HG02970 (cell line): ENCODE data around the gene ZNF236.
"Not testable (repeated sequence)": the region's sequence is repeated elsewhere in the genome, so short reads cannot be mapped to it uniquely, and the experiment has no call there.

Experiments
- ATAC-seq: cut with Tn5 transposase; IDR thresholded peaks from one replicate; pipeline ENCODE4 v1.9.1; 2021; ENCODE audit warnings: mild to moderate bottlenecking, moderate library complexity, moderate number of reproducible peaks; ENCODE audit not compliant: unreplicated experiment, low FRiP score

The ZNF236 gene

GRCh38 chr18:76822506-76823160 is at the start of gene ZNF236:
Gene ZNF236, plus strand, starts transcription at chr18:76822557. Its CDS starts 51 bp downstream, at chr18:76822608.
- peak; percentile 53 for ATAC-seq

GRCh38 chr18:76772665-76773064 is 49.7 kb upstream of the ZNF236 start:
- no peak for ATAC-seq

DNA sequence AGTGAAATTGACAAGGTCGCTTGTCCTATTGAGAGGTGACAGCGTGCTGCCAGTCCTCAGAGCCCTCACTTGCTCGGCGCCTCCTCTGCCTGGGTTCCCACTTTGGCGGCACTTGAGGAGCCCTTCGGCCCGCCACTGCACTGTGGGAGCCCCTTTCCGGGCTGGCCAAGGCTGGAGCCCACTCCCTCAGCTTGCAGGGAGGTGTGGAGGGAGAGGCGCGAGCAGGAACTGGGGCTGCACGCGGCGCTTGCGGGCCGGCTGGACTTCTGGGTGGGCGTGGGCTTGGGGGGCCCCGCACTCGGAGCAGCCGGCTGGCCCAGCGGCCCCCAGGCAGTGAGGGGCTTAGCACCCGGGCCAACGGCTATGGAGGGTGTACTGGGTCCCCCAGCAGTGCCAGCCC is 45.3 kb upstream of the ZNF236 start:
- ATAC-seq = not testable (repeated sequence)

DNA sequence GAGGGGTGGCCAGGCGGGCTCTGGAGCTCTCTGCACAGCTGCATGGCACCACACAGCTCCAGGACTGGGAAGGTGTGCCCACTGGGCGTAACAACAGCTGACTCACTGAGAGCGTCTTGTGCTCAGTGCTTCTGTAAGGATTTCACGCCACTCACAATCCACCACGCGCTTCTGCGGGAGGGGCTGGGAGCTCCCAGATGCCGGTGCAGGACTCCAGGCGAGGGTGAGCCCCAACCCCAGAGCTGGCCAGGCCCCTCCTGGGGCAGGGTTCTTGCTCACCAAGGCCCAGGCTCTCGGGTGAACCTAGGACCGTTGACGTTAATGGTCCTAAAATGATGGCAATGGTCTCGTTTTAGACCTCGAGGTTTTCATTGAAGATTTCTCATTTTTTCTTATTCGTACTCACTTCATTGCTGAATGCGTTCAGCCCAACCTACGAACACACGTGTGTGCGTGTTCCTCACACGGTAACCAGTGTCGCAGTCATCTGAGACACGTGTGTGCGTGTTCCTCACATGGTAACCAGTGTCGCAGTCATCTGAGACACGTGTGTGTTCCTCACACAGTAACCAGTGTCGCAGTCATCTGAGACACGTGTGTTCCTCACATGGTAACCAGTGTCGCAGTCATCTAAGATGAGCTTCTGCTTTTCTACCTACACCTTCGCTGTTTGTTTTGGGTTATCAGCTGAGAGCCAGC is 38.4 kb upstream of the ZNF236 start:
- no peak for ATAC-seq

DNA sequence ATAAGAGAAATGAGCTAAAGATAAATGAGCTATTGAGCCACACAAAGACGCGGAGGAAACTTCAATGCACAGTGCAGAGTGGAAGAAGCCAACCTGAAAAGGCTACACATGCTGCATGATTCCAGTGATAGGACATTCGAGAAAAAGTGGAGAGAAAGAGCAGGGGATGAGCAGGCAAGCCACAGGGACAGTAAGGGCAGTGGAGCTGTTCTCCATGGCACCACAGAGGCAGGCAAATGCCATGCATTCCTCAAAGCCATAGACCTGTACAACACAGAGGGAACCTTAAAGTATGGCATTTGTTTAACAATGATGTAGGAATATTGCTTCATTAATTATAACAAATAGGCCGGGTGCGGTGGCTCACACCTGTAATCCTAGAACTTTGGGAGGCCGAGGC is 36.5 kb upstream of the ZNF236 start:
- no peak for ATAC-seq

GRCh38 chr18:76788571-76789317 is 33.6 kb upstream of the ZNF236 start:
- ATAC-seq = no peak

DNA sequence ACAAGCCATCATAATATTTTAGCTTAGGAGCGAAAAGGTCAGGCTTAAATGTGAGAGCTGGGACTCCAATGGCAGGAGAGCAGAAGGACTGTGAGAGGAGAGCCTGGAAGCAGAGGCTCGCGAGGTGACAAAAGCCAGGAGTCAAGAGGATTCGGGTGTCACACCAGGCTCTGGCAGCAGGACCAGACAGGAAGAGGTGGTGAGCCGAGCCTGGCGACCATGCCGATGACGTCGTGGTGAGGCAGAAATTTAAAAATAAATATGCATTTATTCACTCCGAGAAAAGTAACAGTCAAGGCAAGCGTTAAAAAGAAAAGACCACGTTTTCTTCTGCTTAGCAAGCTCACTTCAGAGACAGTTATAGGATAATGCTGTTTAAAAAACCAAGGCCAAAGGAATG is 31.3 kb upstream of the ZNF236 start:
- ATAC-seq = no peak

GRCh38 chr18:76791642-76792041 is 30.7 kb upstream of the ZNF236 start:
- no peak for ATAC-seq

GRCh38 chr18:76794326-76794725 is 28.0 kb upstream of the ZNF236 start:
- no peak for ATAC-seq

GRCh38 chr18:76801567-76802505 is 20.5 kb upstream of the ZNF236 start:
- ATAC-seq = no peak

GRCh38 chr18:76803413-76803812 is 18.9 kb upstream of the ZNF236 start:
- no peak for ATAC-seq

DNA sequence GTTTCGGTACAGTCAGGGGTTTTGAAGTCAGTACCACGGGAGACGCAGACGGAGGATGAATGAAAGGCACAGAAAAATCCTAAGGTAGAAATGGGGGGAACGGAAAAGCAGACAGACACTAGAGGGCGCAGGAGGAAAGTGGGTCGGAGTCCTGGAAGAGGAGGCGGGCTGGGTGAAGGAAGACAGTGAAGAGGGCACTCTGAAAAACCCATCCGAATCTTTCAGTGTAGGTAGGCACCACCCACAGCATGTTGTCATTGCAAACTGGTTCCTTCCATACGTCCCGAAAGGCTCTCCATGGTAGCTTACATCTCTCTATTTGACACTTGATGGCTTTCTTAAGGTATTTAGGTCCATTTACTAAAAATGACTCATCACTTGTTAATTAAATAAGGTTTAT is 18.5 kb upstream of the ZNF236 start:
- no peak for ATAC-seq

GRCh38 chr18:76805221-76805620 is 17.1 kb upstream of the ZNF236 start:
- ATAC-seq = no peak

DNA sequence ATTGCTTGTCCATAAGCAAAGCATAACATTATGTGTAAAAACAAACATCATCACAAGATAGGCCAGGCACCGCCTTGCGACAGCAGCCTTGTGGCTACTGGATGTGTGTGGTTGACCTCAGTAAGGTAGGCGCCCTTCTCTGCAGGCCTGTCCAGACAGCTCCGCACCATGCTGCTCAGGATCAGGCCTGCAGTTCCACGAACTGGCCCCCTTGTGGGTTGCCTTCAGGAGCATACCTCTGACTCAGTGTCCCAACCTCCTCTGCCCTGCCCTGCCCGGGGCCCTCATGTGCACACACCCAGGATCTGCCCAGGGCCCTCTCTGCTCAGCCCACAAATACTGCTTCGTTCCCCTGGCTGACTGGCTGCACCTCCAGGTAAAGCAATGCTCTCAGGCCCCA is 16.1 kb upstream of the ZNF236 start:
- ATAC-seq = no peak

DNA sequence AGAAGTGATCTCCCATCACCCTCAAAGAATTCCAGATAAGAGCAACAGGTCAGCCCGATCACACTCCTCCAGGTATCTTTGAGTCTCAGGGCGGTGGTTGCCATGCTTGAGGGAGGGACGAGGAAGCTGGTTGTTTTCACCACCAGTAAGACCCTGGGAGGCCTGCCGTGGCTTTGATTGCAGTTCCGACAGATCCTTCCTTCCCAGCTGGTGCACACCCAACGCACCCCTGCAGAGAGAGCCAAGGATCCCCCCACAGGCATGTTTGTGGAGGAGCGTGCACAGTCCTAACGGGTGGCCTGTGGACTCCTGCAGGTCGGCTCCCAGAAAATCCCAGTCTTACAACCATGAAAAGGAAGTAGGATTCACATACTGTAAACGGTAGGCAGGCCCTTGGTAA is 13.8 kb upstream of the ZNF236 start:
- no peak for ATAC-seq

DNA sequence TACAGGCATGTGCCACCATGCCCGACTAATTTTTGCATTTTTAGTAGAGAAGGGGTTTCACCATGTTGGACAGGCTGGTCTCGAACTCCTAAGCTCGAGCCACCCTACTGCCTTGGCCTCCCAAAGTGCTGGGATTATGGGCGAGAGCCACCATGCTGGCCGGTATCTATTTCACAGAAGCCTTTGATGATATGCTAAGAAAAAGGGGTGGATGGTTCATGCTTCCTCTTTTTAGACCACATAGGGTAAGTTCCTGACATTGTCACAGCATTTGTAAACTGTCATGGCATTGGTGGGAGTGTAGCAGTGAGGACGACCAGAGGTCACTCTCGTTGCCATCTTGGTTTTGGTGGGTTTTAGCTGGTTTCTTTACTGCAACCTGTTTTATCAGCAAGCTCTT is 10.8 kb upstream of the ZNF236 start:
- ATAC-seq = not testable (repeated sequence)

- ATAC-seq = no peak
Measured at GRCh38 chr18:76814256-76814655, 8.1 kb upstream of the ZNF236 start.

DNA sequence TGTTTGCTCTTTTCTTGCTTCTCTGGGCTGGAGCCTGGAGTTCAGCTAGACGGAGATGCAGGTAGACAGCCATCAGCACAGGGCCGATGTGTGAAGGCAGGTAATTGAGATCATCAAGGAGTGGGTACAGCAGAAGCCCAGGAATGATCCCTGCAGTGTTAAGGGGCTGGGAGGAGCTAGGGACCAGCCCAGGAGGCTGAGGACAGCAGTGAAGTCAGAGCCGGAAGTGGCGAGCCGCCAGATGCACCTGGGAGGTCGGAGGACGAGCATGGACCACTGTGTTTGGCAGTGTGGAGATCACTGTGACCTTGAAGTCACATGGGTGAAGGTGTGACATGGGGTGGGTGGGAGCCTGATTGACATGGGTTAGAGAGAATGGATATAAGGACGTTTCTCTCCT is 6.2 kb upstream of the ZNF236 start:
- ATAC-seq = no peak

DNA sequence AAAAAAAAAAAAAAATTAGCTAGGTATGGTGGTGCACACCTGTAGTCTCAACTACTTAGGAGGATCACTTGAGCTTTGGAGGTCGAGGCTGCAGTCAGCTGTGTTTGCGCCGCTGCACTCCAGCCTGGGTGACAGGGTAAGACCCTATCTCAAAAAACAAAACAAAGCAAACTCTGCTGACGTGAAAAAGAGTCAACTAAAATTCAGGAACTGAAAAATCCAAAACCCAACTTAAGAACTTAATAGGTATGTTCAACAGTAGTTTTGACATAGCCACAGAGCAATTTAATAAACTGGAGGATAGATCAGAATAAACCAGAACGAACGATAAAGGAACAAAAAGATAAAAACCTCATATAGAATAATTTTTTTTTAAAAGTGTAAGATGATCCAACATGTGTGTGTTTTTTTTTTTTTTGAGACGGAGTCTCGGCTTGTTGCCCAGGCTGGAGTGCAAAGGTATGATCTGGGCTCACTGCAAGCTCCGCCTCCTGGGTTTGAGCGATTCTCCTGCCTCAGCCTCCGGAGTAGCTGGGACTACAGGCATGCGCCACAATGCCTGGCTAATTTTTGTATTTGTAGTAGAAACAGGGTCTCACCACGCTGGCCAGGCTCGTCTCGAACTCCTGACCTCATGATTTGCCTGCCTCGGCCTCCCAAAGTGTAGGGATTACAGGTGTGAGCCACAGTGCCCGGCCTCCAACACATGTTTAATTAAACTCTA is 4.3 kb upstream of the ZNF236 start:
- no peak for ATAC-seq
